Upper lobe of right lung (tissue), 1 donor: ENCODE results near the gene PDE4B. TPM values are rescaled to one million over a fixed set of nuclear protein-coding genes. Genes with fewer than 3 reads are reported as not detected.

ENCODE experiments used
- ATAC-seq: fragments of 200-7000 bp; cut with Tn5 transposase; one replicate; pipeline ENCODE4 v1.9.1; 2020; ENCODE audit warnings: mild to moderate bottlenecking, moderate library complexity
- DNase-seq: peaks from one replicate; pipeline ENCODE4 v3.0.0-alpha.2; 2020
- H3K27ac ChIP-seq: fragments of 200-600 bp; one replicate; pipeline ENCODE4 v1.8.0; 2022
- H3K27me3 ChIP-seq: fragments of 200-600 bp; one replicate; pipeline ENCODE4 v1.8.0; 2022; ENCODE audit warnings: mild to moderate bottlenecking
- H3K36me3 ChIP-seq: fragments of 200-600 bp; one replicate; pipeline ENCODE4 v1.8.0; 2022
- H3K4me1 ChIP-seq: fragments of 200-600 bp; one replicate; pipeline ENCODE4 v1.8.0; 2022
- H3K4me3 ChIP-seq: fragments of 200-600 bp; one replicate; pipeline ENCODE4 v1.8.0; 2022; ENCODE audit warnings: mild to moderate bottlenecking
- H3K9me3 ChIP-seq: fragments of 200-600 bp; one replicate; pipeline ENCODE4 v1.8.0; 2022
- CTCF ChIP-seq: fragments of 200-600 bp; IDR thresholded peaks from one replicate; pipeline ENCODE4 v1.8.0; 2022; ENCODE audit warnings: antibody characterized with exemption
- intact Hi-C: fragments of 100-400 bp; cut with DNase I; formaldehyde crosslinking; loops from one replicate; pipeline ENCODE4 v1.11.0; 2022
- total RNA-seq: library from RNA; stranded (reverse); fragmentation: NEBNext Ultra II Directional; extraction: Animal tissue kit (Norgen Biotek cat#: 25700); gene quantifications from one replicate; pipeline ENCODE4 v1.2.1, GENCODE V29; 2021
- donor health status: DM: no; HTN: yes; CAD: no; lungs with severe emphysema.

The PDE4B gene
- total RNA-seq, 1 donor from 2014 or later = 14.3 TPM

DNA sequence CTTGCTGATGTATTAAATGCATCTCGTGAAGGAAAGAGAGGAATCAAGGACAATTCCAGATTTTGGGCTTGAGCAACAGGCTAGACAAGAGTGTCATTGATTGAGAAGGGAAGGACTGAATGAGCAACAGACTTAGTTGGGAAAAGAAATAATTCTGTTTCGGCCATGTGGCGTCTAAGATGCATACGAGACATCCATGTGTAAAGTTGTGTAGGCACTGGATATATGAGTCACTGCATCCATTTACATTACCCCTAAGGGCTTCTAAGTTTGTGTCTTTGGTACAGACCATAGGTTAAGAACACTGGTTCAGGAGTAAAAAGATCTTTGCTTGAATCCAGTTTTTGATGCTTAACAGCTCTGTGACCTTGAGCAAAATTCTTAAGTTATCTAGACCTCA lies 434.3 kb downstream of the PDE4B start:
- intact Hi-C loops = no loop called here
- ATAC-seq (no peak), DNase-seq (no peak)
- H3K27me3 ChIP-seq = no peaks in the 10 kb centered on the region
- TF ChIP-seq CTCF = no peak
- H3K36me3 ChIP-seq = no peaks in the 10 kb centered on the region
- no peaks in the 10 kb centered on the region for H3K9me3 ChIP-seq
- H3K4me1 ChIP-seq = no peaks in the 10 kb centered on the region
- H3K27ac ChIP-seq = no peak overlapping the region
- no peak overlapping the region for H3K4me3 ChIP-seq

- no peaks in the 10 kb centered on the region for H3K27me3 ChIP-seq
- no peaks in the 10 kb centered on the region for H3K9me3 ChIP-seq
- intact Hi-C loops = no loop called here
- no peak for TF ChIP-seq CTCF
- no peaks in the 10 kb centered on the region for H3K4me1 ChIP-seq
- H3K27ac ChIP-seq = no peak overlapping the region
- no peaks in the 10 kb centered on the region for H3K36me3 ChIP-seq
- H3K4me3 ChIP-seq = no peak overlapping the region
- ATAC-seq = no peak
- DNase-seq = no peak
Measured at GRCh38 chr1:66227966-66228365, 435.3 kb downstream of the PDE4B start.

GRCh38 chr1:66231217-66231616 lies 438.5 kb downstream of the PDE4B start:
- Histone ChIP-seq H3K4me3 (no peak overlapping the region), H3K27me3 (peaks cover 4% of the 10 kb centered on the region), H3K4me1 (no peaks in the 10 kb centered on the region), H3K27ac (no peak overlapping the region), H3K9me3 (no peaks in the 10 kb centered on the region), H3K36me3 (no peaks in the 10 kb centered on the region)
- ATAC-seq = no peak
- no peak for TF ChIP-seq CTCF
- no peak for DNase-seq
- intact Hi-C loops = no loop called here

- no peak for ATAC-seq
- H3K27me3 ChIP-seq = peaks cover 7% of the 10 kb centered on the region
Measured at GRCh38 chr1:66231681-66232463, 439.2 kb downstream of the PDE4B start.

DNA sequence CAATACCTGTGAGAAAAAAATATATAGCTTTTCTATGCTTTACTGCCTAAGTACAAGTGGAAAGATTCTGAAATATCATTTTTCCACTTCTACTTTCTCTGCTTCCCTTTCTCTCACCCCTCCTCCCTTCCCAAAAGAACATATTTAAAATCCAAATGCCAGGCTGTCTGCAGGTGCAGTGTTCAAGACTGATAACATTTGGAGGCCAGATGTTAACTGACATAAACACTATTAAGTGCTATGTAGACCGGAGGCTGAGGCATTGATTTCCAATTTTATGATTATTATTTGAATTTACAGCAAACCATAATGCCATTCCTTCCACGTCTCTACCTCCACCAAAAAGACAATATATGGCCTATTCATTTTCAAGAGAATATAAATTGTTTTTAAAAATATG lies 444.3 kb downstream of the PDE4B start:
- DNase-seq = no peak
- no peak for ATAC-seq
- H3K4me1 ChIP-seq = no peaks in the 10 kb centered on the region
- H3K36me3 ChIP-seq = no peaks in the 10 kb centered on the region
- H3K4me3 ChIP-seq = no peak overlapping the region
- no peak overlapping the region for H3K27ac ChIP-seq
- no peaks in the 10 kb centered on the region for H3K9me3 ChIP-seq
- no peak for TF ChIP-seq CTCF
- intact Hi-C loops = no loop called here
- peaks cover 7% of the 10 kb centered on the region for H3K27me3 ChIP-seq

More at GRCh38 chr1:66231681-66232463, 439.2 kb downstream of the PDE4B start:
- Histone ChIP-seq H3K4me1 (no peaks in the 10 kb centered on the region), H3K9me3 (no peaks in the 10 kb centered on the region), H3K27ac (no peak overlapping the region), H3K4me3 (no peak overlapping the region), H3K36me3 (no peaks in the 10 kb centered on the region)
- no peak for TF ChIP-seq CTCF
- DNase-seq = no peak
- intact Hi-C loops = no loop called here
